Muscle of leg (tissue), 11 donors: Measurements from ENCODE around the gene VCPKMT. TPM values are rescaled to one million over a fixed set of nuclear protein-coding genes. Genes with fewer than 3 reads are reported as not detected.
A peak's percentile ranks its signal among the peaks of the same experiment; 100 is the strongest.

ENCODE experiments used
- DNase-seq: peaks from one replicate; pipeline ENCODE4 v3.0.0; 2013
- H3K27ac ChIP-seq: one replicate; pipeline ENCODE4 v1.5.1; 2013; ENCODE audit warnings: mild to moderate bottlenecking, low read length, control low read depth
- H3K27me3 ChIP-seq: one replicate; pipeline ENCODE4 v1.6.1; 2013; ENCODE audit warnings: low read length; ENCODE audit not compliant: control insufficient read depth, insufficient read depth
- H3K36me3 ChIP-seq: one replicate; pipeline ENCODE4 v1.6.1; 2013; ENCODE audit warnings: low read length; ENCODE audit not compliant: control insufficient read depth, insufficient read depth
- H3K4me1 ChIP-seq: one replicate; pipeline ENCODE4 v1.6.1; 2013; ENCODE audit warnings: low read length; ENCODE audit not compliant: control insufficient read depth, insufficient read depth
- H3K4me3 ChIP-seq: one replicate; pipeline ENCODE4 v1.5.1; 2013; ENCODE audit warnings: low read length, control low read depth
- H3K9me3 ChIP-seq: replicated peaks from 2 replicates; pipeline ENCODE4 v1.6.1; 2013; ENCODE audit warnings: low read depth, low read length; ENCODE audit not compliant: control insufficient read depth
- WGBS: methylation state at CpG from one replicate; pipeline ENCODE4 v1.1.5; 2013; ENCODE audit warnings: missing lambda C conversion rate; ENCODE audit not compliant: insufficient coverage; 5-methylcytosine and 5-hydroxymethylcytosine counted together
- polyA plus RNA-seq, 8 donors: library from polyadenylated mRNA; unstranded; fragments of 120-200 nt; gene quantifications; one replicate each; pipeline versions ENCODE4 v1.2.1 to v1.2.3, GENCODE V29; 2013; ENCODE audit warnings: inconsistent platforms in 1 of 8, low replicate concordance in 1 of 8; ENCODE audit not compliant: insufficient read length in 8 of 8, insufficient read depth in 1 of 8
- total RNA-seq: library from RNA; stranded (reverse); fragments of 120-200 nt; gene quantifications from one replicate; pipeline ENCODE4 v1.2.4, GENCODE V29; 2013

Gene VCPKMT
- total and polyA plus RNA-seq, 9 donors: 7.1 to 11.0 (median 8.3) TPM

DNA sequence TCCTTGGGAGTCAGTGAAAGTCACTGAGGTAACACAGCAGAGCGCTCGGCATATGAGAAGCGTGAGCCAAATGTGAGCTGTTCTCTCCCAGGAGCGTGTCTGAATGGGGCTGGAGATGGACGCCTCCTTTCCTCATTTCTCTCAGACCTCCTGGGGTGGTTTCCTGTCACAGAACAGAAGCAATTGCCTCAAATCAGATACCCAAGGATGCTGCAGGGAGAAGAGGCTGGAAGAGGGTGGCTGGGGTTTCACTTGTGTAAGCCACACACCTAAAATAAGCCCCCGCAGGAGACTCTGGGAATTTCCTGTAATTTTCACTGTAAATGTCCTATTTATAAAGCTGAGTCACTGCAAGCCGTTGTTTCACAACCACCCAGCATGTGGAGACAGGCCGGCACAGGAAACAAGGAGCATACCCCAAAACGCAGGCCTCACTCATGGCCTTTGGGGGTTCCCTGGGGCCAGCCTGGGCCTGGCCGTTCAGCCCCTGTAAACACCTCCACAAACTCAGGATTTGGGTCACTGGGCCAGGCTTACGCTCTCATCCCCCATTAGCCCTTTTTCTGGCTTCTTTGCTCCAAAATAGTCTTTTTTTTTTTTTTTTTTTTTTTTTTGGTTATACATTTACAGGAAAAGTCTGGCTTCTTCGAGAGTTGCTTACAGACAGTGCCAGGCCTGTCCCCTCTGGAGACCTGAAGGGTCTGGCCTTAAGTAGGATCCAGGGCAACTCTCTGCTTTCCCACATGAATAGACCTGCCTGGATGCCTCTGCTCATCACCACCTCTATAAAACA, 55.3 kb downstream of the VCPKMT start:
- H3K4me1 ChIP-seq: peaks cover 34% of the 10 kb centered on the region
- DNase-seq: peak; percentile 93
- H3K27ac ChIP-seq: peak overlapping the region; percentile 94
- no peaks in the 10 kb centered on the region for H3K36me3 ChIP-seq
- H3K4me3 ChIP-seq: no peak overlapping the region
- no peaks in the 10 kb centered on the region for H3K9me3 ChIP-seq
- no peaks in the 10 kb centered on the region for H3K27me3 ChIP-seq
- 4% methylated on average over 4 of the region's 12 CpGs for WGBS

DNA sequence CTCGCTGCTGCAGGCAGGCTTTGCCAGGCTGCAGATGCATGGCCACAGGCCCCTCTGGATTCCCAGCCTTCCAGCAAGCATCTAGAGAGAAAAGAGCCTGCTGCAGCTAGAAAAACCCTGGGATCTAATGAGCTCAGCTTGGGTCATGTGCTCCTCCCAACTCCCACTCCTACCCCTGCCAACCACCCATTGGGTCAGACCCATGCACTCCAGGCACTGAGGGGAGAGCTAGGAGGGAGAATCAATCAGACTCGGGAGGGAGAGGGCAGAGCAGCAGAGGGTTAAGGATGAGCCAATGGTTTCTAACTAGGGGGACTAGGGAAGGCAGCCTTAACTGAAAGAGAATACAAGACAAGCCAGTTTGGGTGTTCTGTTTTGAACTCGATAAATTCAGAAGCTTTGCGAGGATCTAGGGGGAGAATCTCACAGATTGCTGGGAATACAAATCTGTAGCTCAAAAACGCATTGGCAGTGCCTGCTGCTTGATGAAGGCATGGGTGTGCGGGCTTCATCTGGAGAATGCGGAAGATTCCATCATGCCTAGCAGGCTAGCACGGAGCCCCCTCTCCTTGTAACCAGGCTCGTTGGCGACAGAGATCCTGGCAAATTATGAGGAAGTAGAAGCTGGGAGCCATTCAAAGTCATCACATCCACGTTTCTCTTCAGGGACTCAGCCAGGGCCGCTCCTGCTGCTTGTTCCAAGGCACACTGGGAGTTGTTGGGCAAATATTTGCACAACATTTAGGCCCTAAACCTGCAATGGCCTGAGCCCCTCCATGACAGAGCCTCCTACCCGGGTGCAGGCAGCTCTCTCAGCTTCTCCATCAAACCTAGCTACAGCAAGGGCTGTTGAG, 56.4 kb downstream of the VCPKMT start:
- WGBS: 73% methylated on average over 11 of the region's 13 CpGs
- no peaks in the 10 kb centered on the region for H3K27me3 ChIP-seq
- no peak for DNase-seq
- H3K4me1 ChIP-seq: peaks cover 39% of the 10 kb centered on the region
- no peaks in the 10 kb centered on the region for H3K36me3 ChIP-seq
- H3K9me3 ChIP-seq: no peaks in the 10 kb centered on the region
- H3K4me3 ChIP-seq: no peak overlapping the region
- H3K27ac ChIP-seq: peak overlapping the region; percentile 94

Other genes starting within 250 kb of the VCPKMT start
- 16.0 TPM for gene ARF6, start 223.5 kb downstream of the VCPKMT start, total RNA-seq
- gene ARF6, start 223.5 kb downstream of the VCPKMT start, polyA plus RNA-seq: 10 to 100 TPM; 29.3 to 48.9 (median 36.1) TPM
- 33.2 TPM for gene SOS2, start 115.0 kb upstream of the VCPKMT start, total RNA-seq
- 10 to 100 TPM; 25.5 to 35.2 (median 31.1) TPM for gene SOS2, start 115.0 kb upstream of the VCPKMT start, polyA plus RNA-seq
- gene L2HGDH, start 195.7 kb upstream of the VCPKMT start, total RNA-seq: 7.0 TPM
- gene L2HGDH, start 195.7 kb upstream of the VCPKMT start, polyA plus RNA-seq: 1 to 10 TPM; 5.0 to 7.4 (median 6.1) TPM
- gene DMAC2L, start 195.8 kb upstream of the VCPKMT start, total RNA-seq: 6.7 TPM
- gene DMAC2L, start 195.8 kb upstream of the VCPKMT start, polyA plus RNA-seq: 10 to 100 TPM; 13.7 to 19.1 (median 15.1) TPM